Stimulated activated CD8-positive, alpha-beta memory T cell treated with anti-CD3 and anti-CD28 coated beads, Interleukin-2, amount 100 ng/mL, for 1 hour (primary cell): ENCODE results near the gene ZNF274.
A peak's percentile ranks its signal among the peaks of the same experiment; 100 is the strongest.
"Not testable (repeated sequence)": the region's sequence is repeated elsewhere in the genome, so short reads cannot be mapped to it uniquely, and the experiment has no call there.

Experiments
- DNase-seq, 2 donors: peaks; one replicate each; pipeline ENCODE4 v3.0.0-alpha.2; 2020; ENCODE audit warnings: low read depth in 2 of 2

ZNF274 gene

GRCh38 chr19:58212336-58213074, 29.6 kb downstream of the ZNF274 start:
- no peak for DNase-seq

GRCh38 chr19:58213075-58213369, 30.2 kb downstream of the ZNF274 start:
- DNase-seq = no peak

- DNase-seq = no peak
Measured at GRCh38 chr19:58217069-58217481, 34.2 kb downstream of the ZNF274 start.

GRCh38 chr19:58217607-58218391, 34.9 kb downstream of the ZNF274 start:
- no peak for DNase-seq

- peak in 1 of 2 donors; percentile 10 for DNase-seq
Measured at GRCh38 chr19:58218899-58219298, 36.0 kb downstream of the ZNF274 start.

GRCh38 chr19:58227964-58228584, 45.2 kb downstream of the ZNF274 start:
- DNase-seq = no peak

- DNase-seq = peak; percentile 16 to 23
Measured at GRCh38 chr19:58228585-58229254, 45.9 kb downstream of the ZNF274 start, which contains the start of gene ZNF544. Gene ZNF544 (plus strand): TSS chr19:58228914. CDS start chr19:58244024, 15,110 bp downstream.

GRCh38 chr19:58229255-58229639, 46.4 kb downstream of the ZNF274 start:
- no peak for DNase-seq

- no peak for DNase-seq
Measured at GRCh38 chr19:58237324-58237723, 54.5 kb downstream of the ZNF274 start.

- DNase-seq = no peak
Measured at GRCh38 chr19:58243351-58243750, 60.5 kb downstream of the ZNF274 start.

GRCh38 chr19:58248886-58249285, 66.0 kb downstream of the ZNF274 start:
- DNase-seq = no peak

- DNase-seq = no peak
Measured at GRCh38 chr19:58252102-58252685, 69.3 kb downstream of the ZNF274 start.

GRCh38 chr19:58258259-58258658, 75.4 kb downstream of the ZNF274 start:
- not testable (repeated sequence) for DNase-seq

- DNase-seq = no peak
Measured at GRCh38 chr19:58261600-58261967, 78.7 kb downstream of the ZNF274 start.

GRCh38 chr19:58261968-58262921, 79.4 kb downstream of the ZNF274 start:
- no peak for DNase-seq

- no peak for DNase-seq
Measured at GRCh38 chr19:58262922-58263296, 80.0 kb downstream of the ZNF274 start.
